ENCODE data around the gene CRYBG1.

GRCh38 chr6:106315765-106316374 is 44.6 kb upstream of the CRYBG1 start:
- TF ChIP-seq, protein P1, sequence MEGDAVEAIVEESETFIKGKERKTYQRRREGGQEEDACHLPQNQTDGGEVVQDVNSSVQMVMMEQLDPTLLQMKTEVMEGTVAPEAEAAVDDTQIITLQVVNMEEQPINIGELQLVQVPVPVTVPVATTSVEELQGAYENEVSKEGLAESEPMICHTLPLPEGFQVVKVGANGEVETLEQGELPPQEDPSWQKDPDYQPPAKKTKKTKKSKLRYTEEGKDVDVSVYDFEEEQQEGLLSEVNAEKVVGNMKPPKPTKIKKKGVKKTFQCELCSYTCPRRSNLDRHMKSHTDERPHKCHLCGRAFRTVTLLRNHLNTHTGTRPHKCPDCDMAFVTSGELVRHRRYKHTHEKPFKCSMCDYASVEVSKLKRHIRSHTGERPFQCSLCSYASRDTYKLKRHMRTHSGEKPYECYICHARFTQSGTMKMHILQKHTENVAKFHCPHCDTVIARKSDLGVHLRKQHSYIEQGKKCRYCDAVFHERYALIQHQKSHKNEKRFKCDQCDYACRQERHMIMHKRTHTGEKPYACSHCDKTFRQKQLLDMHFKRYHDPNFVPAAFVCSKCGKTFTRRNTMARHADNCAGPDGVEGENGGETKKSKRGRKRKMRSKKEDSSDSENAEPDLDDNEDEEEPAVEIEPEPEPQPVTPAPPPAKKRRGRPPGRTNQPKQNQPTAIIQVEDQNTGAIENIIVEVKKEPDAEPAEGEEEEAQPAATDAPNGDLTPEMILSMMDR (IDR thresholded peaks at IDR 0.05), result no peak
- TF ChIP-seq SMC3 (IDR thresholded peaks at IDR 0.05), result no peak
- no peak for TF ChIP-seq TP53 (CRISPR knock-in tag; IDR thresholded peaks at IDR 0.05)
- TF ChIP-seq POLR2A (IDR thresholded peaks at IDR 0.05; ENCODE audit: low read length), result no peak
- TF ChIP-seq CEBPB (IDR thresholded peaks at IDR 0.05), result no peak
- TF ChIP-seq NR3C1 (IDR thresholded peaks at IDR 0.05), result no peak
- no peak for TF ChIP-seq ZFP36 (IDR thresholded peaks at IDR 0.05; ENCODE audit: borderline replicate concordance, partially characterized antibody)

All from A549 (cell line).